HG03520 (cell line): ENCODE results near the gene GNG7.
"Not testable (repeated sequence)": the region's sequence is repeated elsewhere in the genome, so short reads cannot be mapped to it uniquely, and the experiment has no call there.

Experiments used
- ATAC-seq: cut with Tn5 transposase; IDR thresholded peaks from one replicate; pipeline ENCODE4 v1.9.1; 2021; ENCODE audit warnings: mild to moderate bottlenecking, moderate library complexity; ENCODE audit not compliant: unreplicated experiment

The GNG7 gene

DNA sequence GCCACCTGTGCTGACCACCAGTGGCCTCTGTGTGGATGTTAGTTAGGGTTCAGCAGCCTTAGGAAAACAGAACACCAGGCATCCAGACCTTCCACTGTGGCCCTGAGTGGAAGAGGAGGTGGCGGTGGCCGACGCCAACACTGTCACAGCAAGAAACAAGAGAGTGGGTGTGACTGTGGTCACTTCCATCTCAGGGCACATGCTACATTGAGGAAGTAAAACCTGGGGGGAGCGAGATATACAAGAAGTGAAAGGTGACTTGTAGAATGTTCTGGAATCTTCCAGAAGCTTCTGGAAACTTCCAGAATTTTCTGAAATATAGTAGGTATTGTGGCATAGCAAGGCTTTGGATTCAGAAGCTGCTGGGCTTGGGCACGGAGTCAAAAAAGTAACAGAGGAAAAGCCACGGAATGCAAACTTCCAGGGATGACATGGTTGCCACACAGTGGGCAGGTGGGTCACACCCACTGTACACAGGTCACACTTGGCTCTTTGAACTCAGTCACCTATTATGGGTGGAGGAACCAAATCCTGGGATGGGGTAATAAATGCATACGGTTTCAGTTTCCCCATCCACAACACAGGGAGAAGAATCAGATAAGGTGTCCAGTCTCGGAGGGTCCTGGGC lies 24.3 kb downstream of the GNG7 start:
- ATAC-seq, result peak; percentile 40

DNA sequence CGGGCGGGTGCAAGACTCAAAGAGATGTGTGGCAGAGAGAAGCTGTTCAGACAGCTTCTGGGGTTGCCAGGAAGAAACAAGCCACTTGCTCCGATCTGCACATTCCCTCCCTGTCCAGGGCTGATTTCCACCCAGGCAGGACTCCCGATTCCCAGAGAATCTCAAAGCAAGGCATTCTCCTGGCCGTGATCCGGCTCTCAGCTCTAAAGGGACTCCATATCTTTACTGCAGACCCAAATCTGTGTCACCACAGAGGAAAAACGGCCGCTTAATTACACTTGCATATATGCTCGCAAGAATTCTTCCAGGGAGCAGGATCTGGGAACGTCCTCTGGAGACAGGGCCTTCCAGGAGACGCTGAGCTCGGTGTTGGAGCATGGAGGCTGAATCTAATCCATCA lies 25.7 kb downstream of the GNG7 start:
- ATAC-seq, result no peak

DNA sequence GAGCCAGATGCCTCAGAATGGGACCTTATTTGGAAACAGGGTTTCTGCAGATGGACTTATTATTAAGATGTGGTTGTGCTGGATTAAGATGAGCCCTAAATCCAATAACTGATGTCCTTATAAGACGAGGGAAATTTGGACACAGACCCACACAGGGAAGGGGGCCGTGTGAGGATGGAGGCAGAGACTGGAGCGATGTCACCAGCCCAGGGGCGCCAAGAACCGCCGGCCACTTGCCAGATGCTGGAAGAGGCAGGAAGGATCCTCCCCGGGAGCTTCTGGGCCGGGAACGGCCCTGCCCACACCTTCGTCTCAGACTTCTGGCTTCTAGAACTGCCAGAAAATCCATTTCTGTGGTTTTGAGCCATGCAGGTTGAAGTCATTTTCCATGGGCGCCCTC lies 26.6 kb downstream of the GNG7 start:
- no peak for ATAC-seq

DNA sequence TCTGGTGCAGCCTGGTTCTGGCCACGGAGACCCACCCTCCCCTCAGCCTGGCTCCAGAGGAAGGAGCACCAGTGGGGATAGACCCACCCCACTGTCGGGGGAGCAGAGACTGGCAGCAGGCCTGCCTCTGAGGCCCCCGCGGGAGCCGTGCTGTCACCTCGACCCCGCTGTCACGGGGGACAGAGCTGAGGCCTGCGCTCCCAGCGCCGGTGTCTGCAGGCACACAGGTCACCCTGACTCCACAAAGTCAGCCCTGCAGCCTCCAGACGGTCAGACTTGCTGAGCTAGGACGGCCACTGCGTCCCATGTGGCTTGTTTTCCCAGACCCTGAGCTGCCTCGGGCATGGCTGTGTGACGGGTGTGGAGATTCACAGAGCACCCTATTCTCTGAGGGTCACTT lies 32.3 kb downstream of the GNG7 start:
- ATAC-seq, result no peak

DNA sequence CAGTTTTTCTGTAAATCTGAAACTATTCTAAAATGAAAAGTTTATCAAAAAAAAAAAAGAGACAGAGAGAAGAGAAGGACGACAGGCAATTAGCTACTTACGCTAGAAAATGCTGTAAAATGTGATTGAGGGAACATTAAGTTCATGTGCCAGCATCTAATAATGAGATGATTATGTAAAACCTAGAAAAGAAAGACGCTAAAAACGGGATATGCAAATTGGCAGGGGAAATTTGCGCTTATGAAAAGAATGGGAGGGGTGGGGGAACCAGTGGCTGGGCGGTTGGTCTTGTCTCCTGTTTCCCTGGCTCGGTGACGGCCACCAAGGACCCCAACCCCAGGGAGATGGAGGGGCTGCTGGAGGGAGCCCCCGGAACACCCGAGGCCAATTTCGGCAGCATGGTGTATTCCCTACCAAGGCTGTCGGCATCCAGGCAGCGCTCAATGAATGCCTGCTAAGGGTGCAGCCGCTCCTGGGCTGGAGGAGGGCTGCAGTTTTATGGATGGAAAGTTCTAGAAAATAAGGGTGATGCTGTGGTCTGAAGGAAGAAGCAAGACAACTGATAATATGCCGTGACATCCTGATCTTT lies 34.2 kb downstream of the GNG7 start:
- ATAC-seq, result no peak

DNA sequence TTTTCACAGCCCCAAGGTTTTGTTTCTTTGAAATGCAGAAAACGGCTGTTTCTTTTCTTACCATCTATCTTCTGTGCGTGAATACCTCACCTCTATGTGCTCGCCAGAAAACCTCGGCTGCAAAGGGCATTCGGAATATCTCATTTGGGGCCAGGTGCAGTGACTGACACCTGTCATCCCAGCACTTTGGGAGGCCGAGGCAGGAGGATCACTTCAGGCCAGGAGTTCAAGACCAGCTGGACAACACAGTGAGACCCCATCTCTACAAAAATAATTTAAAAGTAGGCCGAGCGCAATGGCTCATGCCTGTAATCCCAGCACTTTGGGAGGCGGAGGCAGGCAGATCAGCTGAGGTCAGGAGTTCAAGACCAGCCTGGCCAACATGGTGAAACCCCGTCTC lies 35.1 kb downstream of the GNG7 start:
- ATAC-seq, result not testable (repeated sequence)

DNA sequence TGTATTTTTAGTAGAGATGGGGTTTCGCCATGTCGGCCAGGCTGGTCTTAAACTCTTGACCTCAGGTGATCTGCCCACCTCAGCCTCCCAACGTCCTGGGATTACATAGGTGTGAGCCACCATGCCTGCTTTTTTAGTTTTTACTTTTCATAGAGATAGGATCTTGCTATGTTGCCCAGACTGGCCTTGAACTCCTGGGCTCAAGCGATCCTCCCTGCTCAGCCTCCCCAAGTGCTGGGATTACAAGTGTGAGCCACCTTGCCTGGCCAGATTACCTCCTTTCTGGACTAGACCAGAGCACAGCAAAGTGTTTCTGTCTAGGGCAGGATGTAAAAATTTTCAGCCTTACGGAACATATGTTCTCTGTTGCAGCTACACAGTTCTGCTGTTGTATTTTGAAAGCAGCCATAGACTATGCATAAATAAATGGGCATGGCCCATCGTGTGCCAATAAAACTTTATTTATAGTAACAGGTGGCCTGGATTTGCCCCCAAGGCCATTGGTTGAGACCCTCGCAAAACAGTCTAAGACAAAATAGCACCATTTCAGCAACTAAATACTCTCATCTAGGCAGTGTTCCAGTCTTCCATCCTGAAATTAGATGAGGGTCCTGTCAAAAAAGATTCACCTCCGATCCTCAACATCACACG lies 36.0 kb downstream of the GNG7 start:
- ATAC-seq, result no peak

DNA sequence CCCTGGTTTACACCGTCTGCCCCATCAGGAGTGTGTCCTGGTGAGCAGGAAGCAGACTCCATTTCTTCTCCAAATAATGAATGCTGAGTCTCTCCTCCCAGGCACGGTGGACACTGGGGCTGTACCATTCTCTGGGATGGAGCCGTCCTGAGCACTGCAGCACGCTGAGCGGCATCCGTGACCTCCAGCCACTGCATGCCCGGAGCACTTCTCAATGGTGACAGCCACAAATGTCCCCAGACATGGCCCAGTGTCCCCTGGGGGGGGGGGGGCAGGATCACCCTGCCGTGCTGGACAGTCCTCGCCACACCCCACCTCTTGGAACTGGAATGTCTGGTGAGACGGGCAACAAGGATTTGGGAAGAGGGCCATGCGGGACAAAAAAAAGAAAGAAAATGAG lies 37.4 kb downstream of the GNG7 start:
- ATAC-seq, result no peak

DNA sequence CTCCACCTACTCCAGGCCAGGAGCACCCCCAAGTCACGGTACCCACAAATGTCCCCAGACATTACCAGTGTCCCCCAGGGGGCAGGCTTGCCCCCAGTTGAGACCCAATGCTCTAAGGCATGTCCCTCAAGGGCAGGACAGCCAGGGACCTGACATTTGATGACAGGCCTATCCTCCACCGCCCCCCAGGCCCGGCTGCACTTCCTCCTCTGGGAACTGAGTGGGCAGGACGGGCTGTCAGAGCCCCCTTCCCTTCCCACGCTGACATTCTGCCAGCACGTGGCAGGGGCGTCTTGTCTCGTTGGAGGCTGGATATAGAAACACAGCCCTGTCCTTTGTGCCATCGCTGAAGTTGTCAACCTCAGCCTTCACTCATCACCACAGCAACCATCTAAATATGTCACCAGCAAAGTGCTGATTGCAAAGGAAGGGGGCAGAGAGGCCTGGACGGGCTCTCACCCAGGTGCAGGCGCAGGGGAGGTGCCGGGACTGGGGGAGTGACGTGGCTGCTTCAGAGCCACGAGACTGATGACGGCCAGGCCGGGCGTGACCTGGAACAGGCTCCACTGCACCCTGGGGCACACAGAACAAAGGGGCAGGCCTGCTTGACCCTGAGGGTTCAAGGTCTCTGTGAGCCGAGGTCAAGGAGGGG lies 38.4 kb downstream of the GNG7 start:
- peak; percentile 74 for ATAC-seq

DNA sequence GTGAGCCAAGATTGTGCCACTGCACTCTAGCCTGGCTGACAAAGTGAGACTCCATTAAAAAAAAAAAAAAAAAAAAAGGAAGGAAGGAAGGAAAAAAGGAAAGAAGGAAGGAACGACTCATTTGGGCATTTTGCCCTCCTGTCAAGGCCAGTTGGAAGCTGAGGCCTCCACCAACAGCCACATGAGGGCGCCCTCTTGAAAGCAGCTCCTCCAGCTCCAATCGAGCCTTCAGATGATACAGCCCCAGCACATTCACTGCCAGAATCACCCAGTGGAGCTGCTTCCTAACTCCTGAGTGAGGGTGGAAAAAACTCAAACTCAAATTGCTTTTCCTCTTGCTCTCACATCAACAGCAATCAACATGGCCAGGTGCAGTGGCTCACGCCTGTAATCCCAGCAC lies 40.9 kb downstream of the GNG7 start:
- ATAC-seq, result no peak

DNA sequence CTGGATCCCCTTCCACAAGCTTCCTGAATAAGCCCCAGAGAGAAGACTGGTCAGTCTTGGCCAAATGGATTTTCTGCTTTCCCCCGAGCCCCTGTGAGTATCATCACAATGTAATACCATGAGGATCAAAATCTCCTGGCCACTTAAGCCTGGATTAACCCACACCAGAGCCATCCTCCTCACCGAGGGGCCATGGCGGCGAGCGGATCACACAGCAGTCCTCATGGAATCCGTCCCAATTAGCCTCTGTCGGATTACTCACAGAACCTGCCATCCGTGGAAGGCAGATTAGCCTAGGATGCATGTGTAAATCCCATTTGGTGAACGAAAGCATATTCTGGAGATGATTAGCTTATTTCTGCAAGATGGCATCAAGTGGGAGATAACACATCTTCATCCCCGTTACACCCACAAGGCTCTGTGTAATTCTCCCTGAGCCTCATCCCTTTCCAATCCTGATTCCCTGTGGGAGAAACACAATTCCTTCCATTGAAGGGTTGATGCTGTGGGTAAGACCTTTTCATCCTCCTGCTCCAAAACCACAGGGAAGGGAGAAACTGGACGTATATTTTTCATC lies 42.5 kb downstream of the GNG7 start:
- ATAC-seq, result no peak

DNA sequence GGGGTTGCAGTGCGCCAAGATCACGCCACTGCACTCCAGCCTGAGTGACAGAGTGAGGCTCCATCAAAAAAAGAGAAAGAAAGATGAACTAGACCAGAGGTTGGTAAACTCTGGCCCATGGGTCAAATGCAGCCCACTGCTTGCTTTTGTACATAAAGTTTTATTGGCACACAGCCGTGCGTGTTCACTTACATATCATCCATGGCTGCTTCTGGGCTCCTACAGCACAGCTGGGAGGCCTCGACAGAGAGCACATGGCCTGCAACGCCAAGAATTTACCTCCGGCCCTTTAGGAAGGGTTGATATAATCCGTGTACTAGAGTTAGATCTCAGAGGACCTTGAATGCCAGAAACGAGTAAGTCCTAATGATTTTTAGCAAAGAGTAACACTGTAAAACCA lies 46.0 kb downstream of the GNG7 start:
- no peak for ATAC-seq

DNA sequence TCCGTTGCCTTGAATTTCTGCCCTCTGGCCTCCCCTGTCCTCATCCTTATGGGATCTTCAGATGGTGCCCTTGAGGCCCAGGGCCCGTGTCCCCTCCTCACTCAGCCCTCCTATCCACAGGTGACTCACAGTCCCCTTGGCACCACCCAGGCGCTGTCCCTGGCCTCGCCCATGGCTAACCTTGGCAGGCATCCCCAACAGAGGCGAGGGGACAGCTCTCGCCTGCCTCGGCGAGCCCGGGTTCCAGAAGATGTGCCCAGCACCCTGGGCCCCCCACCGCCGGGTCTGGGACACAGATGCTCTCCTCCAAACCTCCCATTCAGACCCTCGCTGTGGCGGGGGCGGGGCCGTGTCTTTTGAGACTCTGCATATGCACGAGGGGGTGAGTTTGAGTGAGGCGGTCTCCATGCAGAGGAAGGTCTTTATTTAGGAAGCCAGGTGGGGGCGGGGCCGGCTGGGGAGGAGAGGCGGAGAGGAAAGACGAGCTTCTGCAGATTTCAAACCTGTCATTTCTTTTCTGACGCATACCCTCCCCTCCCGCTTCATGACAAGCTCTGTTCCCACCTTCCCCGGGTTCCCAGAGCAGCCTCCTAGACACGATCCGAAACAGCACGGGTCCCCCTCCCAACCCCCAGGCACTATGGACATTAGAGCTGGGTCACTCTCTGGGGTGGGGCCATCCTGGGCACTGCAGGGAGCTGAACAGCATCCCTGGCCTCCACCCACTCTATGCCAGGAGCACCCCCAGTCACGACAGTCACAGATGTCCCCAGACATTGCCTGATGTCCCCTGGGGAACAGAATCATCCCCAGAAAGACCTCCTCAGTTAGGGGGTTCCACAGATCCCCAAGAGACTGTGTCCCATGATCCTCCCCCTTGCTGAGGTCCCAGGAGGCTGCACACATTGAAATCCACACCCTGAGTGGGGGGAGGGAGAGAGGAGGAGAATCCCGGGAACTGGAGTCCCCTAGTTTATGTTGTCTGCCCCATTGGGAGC lies 48.5 kb downstream of the GNG7 start:
- ATAC-seq, result no peak

DNA sequence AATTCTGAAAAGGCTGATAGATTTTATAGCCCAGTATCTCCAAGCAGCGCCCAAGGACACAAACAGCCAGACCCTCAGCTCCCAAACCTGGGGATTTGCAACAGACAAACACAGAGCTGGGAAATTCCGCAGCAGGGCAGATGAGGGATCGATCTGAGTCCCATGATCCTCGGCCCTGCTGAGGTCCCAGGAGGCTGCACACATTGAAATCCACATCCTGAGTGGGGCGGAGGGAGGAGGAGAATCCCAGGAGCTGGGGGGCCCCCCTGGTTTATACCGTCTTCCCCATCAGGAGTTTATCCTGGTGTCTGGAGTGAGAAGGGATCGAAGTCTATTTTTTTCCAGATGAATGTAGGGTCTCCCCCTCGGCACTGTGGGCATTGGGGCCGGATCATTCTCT lies 49.3 kb downstream of the GNG7 start:
- ATAC-seq, result no peak

DNA sequence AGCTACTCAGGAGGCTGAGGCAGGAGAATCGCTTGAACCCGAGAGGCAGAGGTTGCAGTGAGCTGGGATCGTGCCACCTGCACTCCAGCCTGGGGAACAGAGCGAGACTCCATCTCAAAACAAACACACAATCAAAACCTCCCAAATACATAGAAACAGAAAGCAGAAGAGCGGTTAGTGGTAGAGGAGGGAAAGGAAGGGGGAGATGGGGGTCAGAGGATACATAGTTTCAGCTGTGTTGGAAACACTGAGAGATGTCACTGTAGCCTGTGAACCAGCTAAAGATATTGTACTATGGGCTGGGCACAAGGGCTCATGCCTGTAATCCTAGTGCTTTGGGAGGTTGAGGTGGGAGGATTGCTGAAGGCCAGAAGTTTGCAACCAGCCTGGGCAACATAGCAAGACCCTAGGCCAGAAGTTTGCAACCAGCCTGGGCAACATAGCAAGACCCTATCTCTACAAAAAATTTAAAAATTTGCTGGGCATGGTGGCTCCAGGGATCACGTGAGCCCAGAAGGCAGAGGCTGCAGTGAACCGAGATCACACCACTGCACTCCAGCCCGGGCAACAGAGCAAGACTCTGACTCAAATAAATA lies 49.9 kb downstream of the GNG7 start:
- ATAC-seq, result no peak

DNA sequence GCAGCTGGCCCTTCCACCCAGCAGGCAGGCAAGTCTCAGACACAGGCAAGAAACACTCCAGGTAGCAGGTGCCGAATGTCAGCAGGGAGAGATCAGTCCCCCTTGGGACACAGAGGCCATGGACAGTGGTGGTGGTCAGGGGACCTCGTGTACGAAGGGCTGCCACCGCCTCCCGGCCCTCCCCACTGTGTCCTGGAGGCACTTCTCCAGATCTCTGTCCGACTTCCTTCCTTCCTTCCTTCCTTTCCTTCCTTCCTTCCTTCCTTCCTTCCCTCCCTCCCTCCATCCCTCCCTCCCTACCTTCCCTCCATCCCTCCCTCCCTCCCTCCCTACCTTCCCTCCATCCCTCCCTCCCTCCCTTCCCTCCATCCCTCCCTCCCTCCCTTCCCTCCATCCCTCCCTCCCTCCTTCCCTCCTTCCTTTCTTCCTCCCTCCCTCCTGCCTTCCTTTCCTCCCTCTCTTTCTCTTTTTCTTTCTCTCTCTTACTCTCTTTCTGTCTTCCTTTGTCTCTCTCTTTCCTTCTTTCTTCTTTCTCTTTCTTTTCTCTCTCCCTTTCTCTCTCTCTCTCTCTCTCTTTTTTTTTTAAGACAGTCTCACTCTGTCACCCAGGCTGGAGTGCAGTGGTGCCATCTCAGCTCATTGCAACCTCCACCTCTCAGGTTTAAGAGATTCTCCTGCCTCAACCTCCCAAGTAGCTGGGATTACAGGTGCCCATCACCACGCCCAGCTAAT lies 51.3 kb downstream of the GNG7 start:
- ATAC-seq, result not testable (repeated sequence)

DNA sequence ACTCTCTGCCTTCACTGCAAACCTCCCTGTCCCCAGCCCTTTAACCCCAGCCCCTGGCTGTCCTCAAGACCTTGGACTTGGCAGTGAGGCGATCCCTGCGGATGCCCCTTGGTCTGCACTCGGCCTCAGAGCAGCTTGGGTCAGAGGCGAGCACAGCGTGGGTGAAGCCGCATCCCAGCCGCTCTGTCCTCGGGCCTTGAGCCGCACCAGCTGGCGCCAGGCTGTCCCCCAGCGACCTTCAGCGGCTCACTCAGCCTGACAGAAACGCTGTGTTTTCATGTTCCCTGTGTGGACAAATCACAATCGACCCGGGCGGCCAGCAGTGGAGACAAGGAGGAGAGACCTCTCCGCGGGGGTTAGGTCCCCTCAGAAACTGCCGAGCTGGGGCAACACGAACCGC lies 52.0 kb downstream of the GNG7 start:
- ATAC-seq, result no peak

DNA sequence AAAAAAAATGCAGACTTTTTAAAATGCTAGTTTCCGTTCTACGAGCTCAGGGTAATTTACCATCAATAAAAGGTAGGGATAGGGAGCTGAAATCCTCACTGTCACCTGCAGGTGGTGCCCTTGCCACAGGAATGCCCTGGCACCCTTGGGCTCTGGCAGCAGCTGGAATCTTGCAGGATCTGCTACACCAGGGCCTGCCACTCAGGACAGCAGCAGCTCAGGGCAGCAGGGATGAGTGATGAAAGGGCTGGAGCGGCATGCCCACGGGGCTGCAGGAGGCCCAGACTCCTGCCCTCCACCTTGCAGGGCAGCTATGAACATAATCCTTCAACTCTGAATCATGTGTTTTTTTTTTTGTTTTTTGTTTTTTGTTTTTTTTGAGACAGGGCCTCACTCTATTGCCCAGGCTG lies 54.0 kb downstream of the GNG7 start:
- ATAC-seq, result no peak

DNA sequence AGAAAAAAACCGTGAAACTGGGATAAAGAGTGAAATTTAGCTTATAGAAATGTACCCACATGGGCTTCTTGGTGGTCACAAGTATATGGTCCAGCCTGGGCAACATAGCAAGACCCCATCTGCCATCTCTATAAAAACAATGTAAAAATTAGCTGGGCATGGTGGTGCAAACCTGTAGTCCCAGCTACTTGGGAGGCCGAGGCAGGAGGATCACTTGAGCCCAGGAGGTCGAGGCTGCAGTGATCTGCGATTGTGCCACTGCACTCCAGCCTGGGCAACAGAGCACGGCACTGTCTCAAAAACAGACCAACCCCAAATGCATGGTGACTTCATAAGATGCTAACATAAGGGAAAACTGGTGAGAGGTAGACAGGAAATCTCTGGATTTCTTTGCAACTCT lies 54.4 kb downstream of the GNG7 start:
- no peak for ATAC-seq
